ENCODE measurements around the gene VWA8. TPM values are rescaled to one million over a fixed set of nuclear protein-coding genes. Genes with fewer than 3 reads are reported as not detected.

Gene VWA8
- total RNA-seq, 1 donor from 2014 or later, result 26.4 TPM

DNA sequence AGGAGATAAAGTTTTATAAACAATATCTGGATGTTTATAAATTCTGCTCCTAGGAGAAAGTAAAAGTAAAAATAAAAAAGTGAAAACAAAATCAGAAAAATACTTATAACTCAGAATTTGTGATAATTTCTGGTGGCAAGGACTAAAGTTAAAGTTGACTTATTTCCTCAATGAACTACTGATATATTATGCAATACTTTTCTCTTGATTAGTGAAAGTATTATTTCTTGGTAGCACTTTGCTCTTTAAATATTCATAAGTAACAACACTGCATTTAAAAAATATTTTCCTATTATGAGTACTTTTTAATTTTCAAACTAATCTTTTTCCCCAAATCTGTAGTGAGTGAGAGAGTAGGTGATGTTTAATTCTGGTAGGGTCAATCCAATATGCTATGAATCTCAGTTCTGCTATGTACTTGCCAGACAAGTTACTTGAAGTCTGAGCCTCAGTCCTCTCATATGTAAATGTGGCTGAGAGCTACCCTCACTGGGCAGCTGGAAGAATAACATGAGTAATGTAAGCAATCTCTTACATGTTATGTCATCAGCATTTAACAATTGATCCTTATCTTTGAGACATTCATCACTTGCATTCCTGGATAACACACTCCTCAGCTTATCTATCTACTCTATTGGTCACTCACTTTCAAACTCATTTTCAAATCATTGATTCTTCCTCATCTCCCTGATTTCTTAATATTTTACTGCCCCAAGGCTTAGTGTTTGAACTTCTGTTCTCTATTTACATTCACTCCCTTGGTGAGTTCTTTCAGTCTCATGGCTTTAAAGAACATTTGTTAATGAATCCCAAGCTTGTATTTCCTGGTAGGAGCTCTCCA lies 264.5 kb downstream of the VWA8 start:
- Mint-ChIP-seq H3K27me3 (ENCODE audit: insufficient read depth) (no peaks in the 10 kb centered on the region), H3K27ac (no peak overlapping the region), H3K36me3 (ENCODE audit: low read depth) (peaks cover 11% of the 10 kb centered on the region), H3K4me3 (no peak overlapping the region), H3K9me3 (no peaks in the 10 kb centered on the region), H3K4me1 (ENCODE audit: low read depth) (no peaks in the 10 kb centered on the region)
- no peak for DNase-seq (ENCODE audit: low spot score)
- intact Hi-C loops (cut with micrococcal nuclease), result no loop called here

DNA sequence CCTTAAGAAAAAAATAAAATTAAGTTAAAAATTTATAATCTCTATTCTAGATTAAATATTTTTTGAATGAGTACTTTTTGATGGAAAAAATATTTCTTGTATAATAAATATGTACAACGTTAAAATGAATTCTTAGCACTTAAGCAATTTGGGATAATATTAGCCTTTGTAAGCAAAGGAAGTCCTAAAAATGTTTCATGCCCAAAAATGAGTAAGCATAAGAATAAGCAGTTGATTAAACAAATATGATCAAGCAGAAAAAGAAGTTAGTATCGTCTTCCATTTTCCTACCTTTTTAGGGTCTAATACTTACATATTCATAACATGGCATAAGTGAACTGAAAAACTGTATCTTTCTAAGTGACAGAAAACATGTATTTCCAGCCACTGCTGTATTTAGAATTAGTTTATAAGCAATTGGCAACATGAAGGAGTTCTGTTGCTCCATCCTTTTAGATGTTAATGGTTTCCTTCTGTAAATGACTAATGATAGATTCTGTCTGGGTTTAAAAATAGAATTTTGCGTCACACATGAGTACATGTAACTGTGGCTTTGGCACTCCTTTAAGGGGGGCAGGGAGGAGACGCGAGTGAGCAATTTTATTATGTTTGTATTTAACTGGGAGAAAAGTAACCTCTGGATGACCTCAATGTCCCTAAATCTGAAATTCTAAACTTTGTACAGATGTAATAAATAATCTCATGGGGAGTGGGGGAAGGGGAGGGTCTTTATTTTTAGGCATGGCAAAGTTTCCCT lies 266.2 kb downstream of the VWA8 start:
- Mint-ChIP-seq H3K9me3 (no peaks in the 10 kb centered on the region), H3K27me3 (ENCODE audit: insufficient read depth) (no peaks in the 10 kb centered on the region), H3K4me3 (no peak overlapping the region), H3K4me1 (ENCODE audit: low read depth) (no peaks in the 10 kb centered on the region), H3K36me3 (ENCODE audit: low read depth) (peaks cover 14% of the 10 kb centered on the region), H3K27ac (no peak overlapping the region)
- intact Hi-C loops (cut with micrococcal nuclease), result no loop called here
- no peak for DNase-seq (ENCODE audit: low spot score)

DNA sequence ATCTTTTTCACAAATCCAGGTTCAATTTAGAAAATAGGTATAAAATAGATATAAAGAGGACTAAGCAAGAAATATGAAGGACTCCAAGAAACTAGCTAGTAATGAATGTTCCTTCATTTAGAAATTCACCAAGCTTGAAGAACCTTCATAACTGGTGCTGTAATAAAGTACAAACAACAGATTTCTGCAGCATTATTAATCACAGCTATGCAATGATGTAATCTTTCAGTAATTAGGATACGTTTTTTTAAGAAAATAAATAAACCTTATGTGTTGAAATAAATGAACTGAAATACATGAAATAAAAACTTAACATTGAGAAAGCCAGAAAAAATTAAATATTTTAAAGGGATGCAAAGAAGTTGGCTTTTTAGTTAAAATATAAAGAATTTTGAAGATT lies 267.5 kb downstream of the VWA8 start:
- no peak for DNase-seq (ENCODE audit: low spot score)
- peaks cover 14% of the 10 kb centered on the region for H3K36me3 Mint-ChIP-seq (ENCODE audit: low read depth)
- H3K4me3 Mint-ChIP-seq, result no peak overlapping the region
- no peaks in the 10 kb centered on the region for H3K4me1 Mint-ChIP-seq (ENCODE audit: low read depth)
- intact Hi-C loops (cut with micrococcal nuclease), result no loop called here
- no peaks in the 10 kb centered on the region for H3K9me3 Mint-ChIP-seq
- no peaks in the 10 kb centered on the region for H3K27me3 Mint-ChIP-seq (ENCODE audit: insufficient read depth)
- H3K27ac Mint-ChIP-seq, result no peak overlapping the region

DNA sequence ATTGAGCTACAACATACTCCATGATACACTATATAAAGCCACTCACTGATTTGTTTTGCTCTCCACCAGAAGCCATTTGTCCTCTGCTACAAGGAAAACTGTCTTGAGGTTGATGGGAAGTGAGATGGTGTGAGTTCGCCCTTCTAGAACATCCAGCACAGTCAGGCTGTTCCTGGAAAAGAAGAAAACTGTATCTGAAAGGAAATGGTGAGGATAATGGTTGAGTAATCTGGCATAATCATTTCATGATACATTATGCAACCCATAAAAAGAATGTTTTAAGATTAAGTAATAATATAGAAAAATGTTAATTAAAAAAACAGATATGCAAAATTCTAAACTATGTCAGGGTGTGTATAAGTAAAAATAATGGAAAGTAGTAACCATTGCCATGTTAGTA lies 269.6 kb downstream of the VWA8 start:
- no peaks in the 10 kb centered on the region for H3K27me3 Mint-ChIP-seq (ENCODE audit: insufficient read depth)
- no peak overlapping the region for H3K4me3 Mint-ChIP-seq
- intact Hi-C loops (cut with micrococcal nuclease), result no loop called here
- DNase-seq (ENCODE audit: low spot score), result no peak
- peaks cover 12% of the 10 kb centered on the region for H3K36me3 Mint-ChIP-seq (ENCODE audit: low read depth)
- H3K27ac Mint-ChIP-seq, result no peak overlapping the region
- no peaks in the 10 kb centered on the region for H3K9me3 Mint-ChIP-seq
- no peaks in the 10 kb centered on the region for H3K4me1 Mint-ChIP-seq (ENCODE audit: low read depth)

DNA sequence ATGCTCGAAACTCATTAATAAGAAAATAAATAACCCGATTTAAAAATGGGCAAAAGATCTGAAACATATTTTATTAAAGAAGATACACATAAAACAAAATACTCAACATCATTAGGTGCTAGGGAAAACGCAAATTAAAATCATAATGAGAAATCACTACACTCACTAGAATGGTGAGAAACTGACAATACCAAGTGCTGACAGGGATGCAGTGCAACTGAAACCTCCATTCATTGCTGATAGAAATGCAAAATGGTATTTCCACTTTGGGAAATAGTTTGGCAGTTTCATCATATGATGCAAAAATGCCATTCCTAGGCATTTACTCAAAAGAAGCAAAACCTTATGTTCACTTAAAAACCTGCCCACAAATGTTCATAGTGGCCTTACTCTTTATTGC lies 278.1 kb downstream of the VWA8 start:
- Mint-ChIP-seq H3K27me3 (ENCODE audit: insufficient read depth) (no peaks in the 10 kb centered on the region), H3K4me3 (no peak overlapping the region), H3K9me3 (no peaks in the 10 kb centered on the region), H3K27ac (no peak overlapping the region), H3K4me1 (ENCODE audit: low read depth) (no peaks in the 10 kb centered on the region), H3K36me3 (ENCODE audit: low read depth) (peaks cover 20% of the 10 kb centered on the region)
- intact Hi-C loops (cut with micrococcal nuclease), result no loop called here
- no peak for DNase-seq (ENCODE audit: low spot score)

DNA sequence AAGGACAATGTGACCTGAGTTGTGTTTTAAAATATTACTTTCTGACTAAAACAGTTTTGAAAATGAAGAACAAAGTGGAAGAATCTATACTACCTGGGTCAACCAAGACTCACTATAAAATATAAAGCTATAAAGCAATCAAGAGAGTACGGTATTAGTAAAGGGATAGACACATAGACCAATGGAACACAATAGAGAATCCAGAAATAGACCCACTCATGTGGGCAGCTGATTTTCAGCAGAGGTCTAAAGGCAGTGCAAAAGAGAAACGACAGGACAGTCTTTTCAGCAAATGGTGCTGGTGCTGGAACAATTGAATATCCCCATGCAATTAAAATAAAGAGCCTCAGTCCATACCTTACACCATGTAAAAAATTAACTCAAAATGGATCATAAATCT lies 278.9 kb downstream of the VWA8 start:
- H3K4me3 Mint-ChIP-seq, result no peak overlapping the region
- H3K27me3 Mint-ChIP-seq (ENCODE audit: insufficient read depth), result no peaks in the 10 kb centered on the region
- no peaks in the 10 kb centered on the region for H3K4me1 Mint-ChIP-seq (ENCODE audit: low read depth)
- DNase-seq (ENCODE audit: low spot score), result no peak
- no peak overlapping the region for H3K27ac Mint-ChIP-seq
- H3K36me3 Mint-ChIP-seq (ENCODE audit: low read depth), result peaks cover 20% of the 10 kb centered on the region
- H3K9me3 Mint-ChIP-seq, result no peaks in the 10 kb centered on the region
- intact Hi-C loops (cut with micrococcal nuclease), result no loop called here

DNA sequence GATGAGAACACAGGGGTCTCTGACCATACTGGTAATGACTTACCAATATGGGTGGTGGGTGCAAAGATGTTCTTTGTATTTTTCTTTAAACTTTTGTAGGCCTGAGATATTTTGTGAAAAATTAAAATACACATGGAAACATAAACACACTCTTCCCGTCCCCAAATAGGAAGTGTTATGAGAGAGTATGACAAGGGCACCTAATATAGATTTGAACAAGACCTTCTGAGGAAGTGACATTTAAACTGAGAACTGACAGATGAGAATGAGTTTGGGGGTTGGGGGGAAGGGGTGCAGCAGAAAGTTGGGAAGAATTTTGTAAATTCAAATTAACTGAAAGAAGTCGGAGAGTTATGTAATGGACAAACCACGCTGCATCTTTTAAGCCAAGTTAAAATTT lies 279.3 kb downstream of the VWA8 start:
- Mint-ChIP-seq H3K27me3 (ENCODE audit: insufficient read depth) (no peaks in the 10 kb centered on the region), H3K36me3 (ENCODE audit: low read depth) (peaks cover 20% of the 10 kb centered on the region)

DNA sequence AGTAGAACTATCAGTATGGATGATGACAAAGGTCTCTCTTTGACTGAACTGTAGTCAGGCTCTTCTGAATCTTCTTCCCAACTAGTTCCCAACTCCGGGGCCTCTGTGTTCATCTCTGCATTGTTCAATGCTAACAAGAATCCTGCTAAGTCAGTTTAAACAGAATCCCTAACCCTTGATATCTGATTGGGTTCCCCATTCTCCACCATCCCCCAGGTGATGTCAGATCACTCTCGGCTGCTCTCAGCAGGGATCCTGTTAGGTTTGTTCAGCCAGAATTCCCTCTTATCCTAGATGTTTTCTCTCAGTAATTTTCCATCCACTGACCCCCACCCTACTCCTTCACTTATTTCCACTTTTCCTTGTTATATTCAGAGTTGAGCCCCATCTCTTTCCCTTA lies 280.0 kb downstream of the VWA8 start:
- Mint-ChIP-seq H3K27ac (no peak overlapping the region), H3K27me3 (ENCODE audit: insufficient read depth) (no peaks in the 10 kb centered on the region), H3K4me3 (no peak overlapping the region), H3K9me3 (no peaks in the 10 kb centered on the region), H3K36me3 (ENCODE audit: low read depth) (peaks cover 20% of the 10 kb centered on the region), H3K4me1 (ENCODE audit: low read depth) (no peaks in the 10 kb centered on the region)
- DNase-seq (ENCODE audit: low spot score), result no peak
- intact Hi-C loops (cut with micrococcal nuclease), result no loop called here

More for the DNA sequence above, 279.3 kb downstream of the VWA8 start:
- Mint-ChIP-seq H3K4me1 (ENCODE audit: low read depth) (no peaks in the 10 kb centered on the region), H3K9me3 (no peaks in the 10 kb centered on the region), H3K27ac (no peak overlapping the region), H3K4me3 (no peak overlapping the region)
- DNase-seq (ENCODE audit: low spot score), result no peak
- intact Hi-C loops (cut with micrococcal nuclease), result no loop called here

DNA sequence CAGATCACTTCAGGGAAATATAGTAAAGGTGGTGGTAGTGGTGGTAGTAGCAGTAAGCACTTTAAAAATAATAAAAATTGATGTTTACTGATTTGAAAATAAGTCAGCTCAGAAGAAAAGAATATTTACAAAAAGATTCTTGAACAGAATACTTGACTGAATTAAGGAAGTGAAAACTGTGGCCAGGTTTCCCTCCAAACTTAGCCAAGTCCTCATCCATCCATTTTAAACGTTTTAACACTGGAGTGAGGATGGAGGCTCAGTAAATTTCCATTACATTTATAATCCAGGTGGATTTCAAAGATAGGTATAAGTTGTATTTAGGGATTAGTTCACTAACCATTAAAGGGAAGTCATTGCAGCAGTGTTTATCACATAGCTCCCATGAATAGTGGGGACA lies 282.1 kb downstream of the VWA8 start:
- Mint-ChIP-seq H3K4me1 (ENCODE audit: low read depth) (no peaks in the 10 kb centered on the region), H3K9me3 (no peaks in the 10 kb centered on the region), H3K4me3 (no peak overlapping the region), H3K27me3 (ENCODE audit: insufficient read depth) (no peaks in the 10 kb centered on the region), H3K36me3 (ENCODE audit: low read depth) (peaks cover 16% of the 10 kb centered on the region), H3K27ac (no peak overlapping the region)
- no peak for DNase-seq (ENCODE audit: low spot score)
- intact Hi-C loops (cut with micrococcal nuclease), result no loop called here

DNA sequence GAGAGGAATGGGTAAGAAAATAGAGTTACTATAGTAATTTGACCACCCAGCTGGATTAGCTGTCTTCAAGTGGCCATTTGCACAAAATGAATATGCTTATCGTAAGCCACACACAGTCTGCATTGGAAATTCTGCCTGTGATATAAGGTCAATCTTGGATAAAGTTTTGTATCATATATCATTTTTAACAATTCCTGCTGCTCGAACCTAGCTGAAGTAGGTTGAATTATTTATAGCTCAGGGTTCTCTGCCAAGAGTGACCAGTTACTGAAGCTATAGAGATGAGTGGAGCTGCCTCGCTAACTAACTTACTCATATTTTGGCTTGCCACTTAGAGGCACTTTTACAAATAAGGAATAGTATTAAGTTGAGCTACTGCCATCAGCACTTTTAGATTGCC lies 282.7 kb downstream of the VWA8 start:
- Mint-ChIP-seq H3K9me3 (no peaks in the 10 kb centered on the region), H3K4me3 (no peak overlapping the region), H3K4me1 (ENCODE audit: low read depth) (no peaks in the 10 kb centered on the region), H3K27ac (no peak overlapping the region), H3K36me3 (ENCODE audit: low read depth) (peaks cover 12% of the 10 kb centered on the region), H3K27me3 (ENCODE audit: insufficient read depth) (no peaks in the 10 kb centered on the region)
- intact Hi-C loops (cut with micrococcal nuclease), result no loop called here
- DNase-seq (ENCODE audit: low spot score), result no peak

DNA sequence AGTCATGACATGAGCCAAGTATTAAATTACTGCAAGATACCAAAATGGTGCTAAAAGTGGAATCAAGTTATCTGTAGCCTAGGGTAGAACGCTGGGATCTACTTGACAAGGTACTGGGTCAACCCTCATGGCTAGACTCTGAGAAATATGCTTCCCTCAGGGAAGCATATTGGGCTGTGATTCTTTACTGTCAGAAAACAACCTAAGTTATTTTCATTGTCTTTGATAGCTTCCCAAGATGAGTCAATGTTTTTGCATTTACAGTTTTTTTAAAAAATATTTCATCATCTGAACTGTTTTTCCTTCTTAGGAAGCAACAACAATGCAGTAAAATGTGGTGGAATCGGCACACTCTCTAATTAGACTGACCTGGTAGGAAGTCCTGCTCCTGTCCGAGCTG lies 285.6 kb downstream of the VWA8 start:
- Mint-ChIP-seq H3K36me3 (ENCODE audit: low read depth) (peaks cover under 1% of the 10 kb centered on the region), H3K27me3 (ENCODE audit: insufficient read depth) (no peaks in the 10 kb centered on the region), H3K27ac (no peak overlapping the region), H3K4me3 (no peak overlapping the region), H3K4me1 (ENCODE audit: low read depth) (no peaks in the 10 kb centered on the region), H3K9me3 (no peaks in the 10 kb centered on the region)
- DNase-seq (ENCODE audit: low spot score), result no peak
- intact Hi-C loops (cut with micrococcal nuclease), result no loop called here

DNA sequence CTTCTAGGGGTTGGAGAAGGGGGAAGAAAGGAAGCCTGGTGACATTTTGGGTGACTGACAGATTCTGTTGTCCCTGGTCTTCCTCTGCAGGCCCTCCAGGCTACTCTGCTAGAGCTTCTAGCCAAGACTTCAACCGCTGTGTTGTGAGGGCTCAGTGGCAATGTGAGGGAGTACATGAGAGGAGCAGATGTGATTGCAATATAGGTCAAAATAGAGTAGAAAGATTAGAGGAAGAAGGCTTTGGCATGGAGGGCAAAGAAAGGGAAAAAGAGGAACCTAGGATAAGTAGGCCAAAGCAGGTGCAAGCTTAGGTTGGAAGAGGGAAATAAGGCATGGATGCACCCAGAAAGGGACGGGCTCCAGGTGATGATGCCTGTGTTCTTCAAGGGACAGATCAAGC lies 286.7 kb downstream of the VWA8 start:
- Mint-ChIP-seq H3K4me1 (ENCODE audit: low read depth) (no peaks in the 10 kb centered on the region), H3K4me3 (no peak overlapping the region), H3K36me3 (ENCODE audit: low read depth) (peaks cover under 1% of the 10 kb centered on the region), H3K9me3 (no peaks in the 10 kb centered on the region), H3K27me3 (ENCODE audit: insufficient read depth) (no peaks in the 10 kb centered on the region), H3K27ac (no peak overlapping the region)
- DNase-seq (ENCODE audit: low spot score), result no peak
- intact Hi-C loops (cut with micrococcal nuclease), result no loop called here

DNA sequence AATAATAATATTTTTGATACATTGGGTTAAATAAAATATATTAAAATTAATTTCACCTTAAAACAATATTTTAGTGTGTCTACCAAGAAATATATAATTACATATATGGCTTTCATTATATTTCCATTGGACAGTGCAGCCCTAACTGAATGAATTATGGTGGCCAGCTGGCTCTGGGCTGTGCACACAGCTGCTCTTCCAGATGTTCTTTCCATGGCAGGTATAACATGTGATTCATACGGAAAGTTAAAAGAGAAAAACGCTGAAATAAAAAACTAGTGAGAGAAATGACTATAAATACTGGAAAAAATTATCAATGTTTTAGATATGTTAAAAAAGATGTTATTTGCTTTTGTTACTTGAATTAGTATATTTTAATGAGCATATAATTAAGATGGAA lies 287.3 kb downstream of the VWA8 start:
- no peaks in the 10 kb centered on the region for H3K27me3 Mint-ChIP-seq (ENCODE audit: insufficient read depth)
- no peak overlapping the region for H3K4me3 Mint-ChIP-seq
- H3K27ac Mint-ChIP-seq, result no peak overlapping the region
- intact Hi-C loops (cut with micrococcal nuclease), result no loop called here
- peaks cover 3% of the 10 kb centered on the region for H3K36me3 Mint-ChIP-seq (ENCODE audit: low read depth)
- no peak for DNase-seq (ENCODE audit: low spot score)
- no peaks in the 10 kb centered on the region for H3K4me1 Mint-ChIP-seq (ENCODE audit: low read depth)
- H3K9me3 Mint-ChIP-seq, result no peaks in the 10 kb centered on the region
